ENCODE measurements around the gene TMX2.
"Not testable (repeated sequence)": the region's sequence is repeated elsewhere in the genome, so short reads cannot be mapped to it uniquely, and the experiment has no call there.

TMX2 gene

DNA sequence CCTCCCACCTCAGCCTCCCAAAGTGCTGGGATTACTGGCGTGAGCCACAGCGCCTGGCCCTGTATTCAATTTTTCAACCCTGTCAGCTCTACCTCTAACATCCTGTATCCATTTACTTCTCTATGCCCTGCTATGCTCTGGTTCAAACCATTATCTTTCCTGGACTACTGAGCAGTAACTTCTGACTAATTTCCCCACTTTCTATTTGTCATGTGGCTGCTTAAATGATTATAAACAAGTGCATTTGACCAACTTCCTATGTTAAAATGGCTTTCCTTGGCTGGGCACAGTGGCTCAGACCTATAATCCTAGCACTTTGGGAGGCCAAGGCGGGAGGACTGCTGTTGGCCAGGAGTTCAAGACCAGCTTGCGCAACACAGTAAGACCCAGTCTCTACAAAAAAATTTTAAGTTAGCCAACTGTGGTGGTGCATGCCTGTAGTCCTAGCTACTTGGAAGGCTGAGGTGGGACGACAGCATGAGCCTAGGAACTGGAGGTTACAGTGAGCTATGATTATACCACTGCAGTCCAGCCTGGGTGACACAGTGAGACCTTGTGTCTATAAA is 2.5 kb upstream of the TMX2 start:
- H3K27me3 ChIP-seq = no peaks in the 10 kb centered on the region
- no peaks in the 10 kb centered on the region; the same call in 1 of the 2 replicates for H3K36me3 ChIP-seq
- TF ChIP-seq, protein P1, sequence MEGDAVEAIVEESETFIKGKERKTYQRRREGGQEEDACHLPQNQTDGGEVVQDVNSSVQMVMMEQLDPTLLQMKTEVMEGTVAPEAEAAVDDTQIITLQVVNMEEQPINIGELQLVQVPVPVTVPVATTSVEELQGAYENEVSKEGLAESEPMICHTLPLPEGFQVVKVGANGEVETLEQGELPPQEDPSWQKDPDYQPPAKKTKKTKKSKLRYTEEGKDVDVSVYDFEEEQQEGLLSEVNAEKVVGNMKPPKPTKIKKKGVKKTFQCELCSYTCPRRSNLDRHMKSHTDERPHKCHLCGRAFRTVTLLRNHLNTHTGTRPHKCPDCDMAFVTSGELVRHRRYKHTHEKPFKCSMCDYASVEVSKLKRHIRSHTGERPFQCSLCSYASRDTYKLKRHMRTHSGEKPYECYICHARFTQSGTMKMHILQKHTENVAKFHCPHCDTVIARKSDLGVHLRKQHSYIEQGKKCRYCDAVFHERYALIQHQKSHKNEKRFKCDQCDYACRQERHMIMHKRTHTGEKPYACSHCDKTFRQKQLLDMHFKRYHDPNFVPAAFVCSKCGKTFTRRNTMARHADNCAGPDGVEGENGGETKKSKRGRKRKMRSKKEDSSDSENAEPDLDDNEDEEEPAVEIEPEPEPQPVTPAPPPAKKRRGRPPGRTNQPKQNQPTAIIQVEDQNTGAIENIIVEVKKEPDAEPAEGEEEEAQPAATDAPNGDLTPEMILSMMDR (IDR thresholded peaks at IDR 0.05; ENCODE audit: low read depth, low read length) = no peak
- H3K4me3 ChIP-seq (ENCODE audit: low read depth, low read length) = no peak overlapping the region
- no peaks in the 10 kb centered on the region for H3K9me3 ChIP-seq
- H3K4me1 ChIP-seq = no peaks in the 10 kb centered on the region
- no peak for DNase-seq

DNA sequence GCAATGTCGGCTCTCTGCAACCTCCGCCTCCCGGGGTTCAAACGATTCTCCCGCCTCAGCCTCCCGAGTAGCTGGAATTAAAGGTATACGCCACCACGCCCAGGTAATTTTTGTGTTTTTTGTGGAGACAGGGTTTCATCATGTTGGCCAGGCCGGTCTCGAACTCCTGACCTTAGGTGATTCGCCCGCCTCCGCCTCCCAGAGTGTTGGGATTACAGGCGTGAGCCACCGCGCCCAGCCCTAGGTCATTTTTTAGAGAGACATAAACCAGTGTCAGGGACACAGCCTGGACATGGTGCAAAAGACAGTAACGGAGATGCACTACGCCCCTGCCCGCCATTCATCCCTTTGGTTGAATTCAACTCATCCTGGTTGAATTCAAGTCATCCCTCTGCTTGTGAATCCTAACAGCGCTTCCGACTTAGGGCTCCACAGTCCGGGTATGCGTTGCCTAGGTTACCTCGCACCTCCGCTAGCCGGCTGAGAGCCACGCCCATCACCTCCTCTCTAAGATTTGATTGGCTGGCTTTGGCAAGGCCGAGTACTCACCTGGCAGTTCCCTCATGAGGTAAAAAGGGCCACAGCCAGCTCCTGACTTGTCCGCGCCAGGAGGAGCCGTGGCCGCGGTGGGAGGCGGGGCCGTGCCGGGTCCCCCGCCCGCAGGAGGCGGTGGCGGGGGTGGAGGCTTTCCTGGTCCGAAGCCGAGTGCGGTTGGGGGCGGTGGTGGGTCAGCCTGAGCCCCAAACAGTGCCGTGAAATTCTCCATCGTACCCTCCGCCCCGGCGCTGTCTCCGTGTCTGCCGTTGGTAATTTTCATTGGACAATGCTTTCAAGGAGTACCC is 758 bp upstream of the TMX2 start, which contains the start of gene MED19:
TSS of gene MED19 (minus strand) at position 802 of the 842 bp plus-strand sequence. CDS start at position 766, 36 bp downstream.
- Histone ChIP-seq H3K4me3 (ENCODE audit: low read depth, low read length) (peak within 1 kb of the TSS; percentile 98), H3K9me3 (no peaks in the 10 kb centered on the region), H3K4me1 (no peaks in the 10 kb centered on the region), H3K27me3 (no peaks in the 10 kb centered on the region), H3K36me3 (no peaks in the 10 kb centered on the region; the same call in 1 of the 2 replicates)
- TF ChIP-seq, protein P1 (IDR thresholded peaks at IDR 0.05; ENCODE audit: low read depth, low read length) = no peak
- peak; percentile 50 for DNase-seq

DNA sequence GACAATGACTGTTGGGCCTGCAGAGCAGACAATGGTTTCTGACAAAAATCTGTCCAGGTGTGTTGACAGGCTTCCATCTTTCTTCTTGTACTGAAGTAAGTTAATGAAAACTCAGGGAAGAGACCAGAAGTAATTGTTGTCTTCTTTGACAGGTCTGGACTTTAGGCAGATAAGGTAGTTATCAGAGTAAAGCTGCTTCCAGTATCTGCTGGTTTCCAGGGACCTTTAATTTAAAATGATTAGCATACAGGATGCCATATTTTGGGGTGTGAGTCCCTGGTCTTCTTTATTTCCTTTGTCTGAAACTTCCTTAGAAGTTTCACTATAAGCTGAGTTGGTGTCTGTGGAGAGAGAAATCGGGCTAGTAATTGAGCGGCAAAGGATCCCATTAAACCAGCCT is 1.4 kb downstream of the TMX2 start:
- Histone ChIP-seq H3K4me1 (no peaks in the 10 kb centered on the region), H3K9me3 (no peaks in the 10 kb centered on the region), H3K27me3 (no peaks in the 10 kb centered on the region), H3K36me3 (no peaks in the 10 kb centered on the region; the same call in 1 of the 2 replicates), H3K4me3 (ENCODE audit: low read depth, low read length) (peak overlapping the region; percentile 98)
- TF ChIP-seq, protein P1 (IDR thresholded peaks at IDR 0.05; ENCODE audit: low read depth, low read length) = no peak
- DNase-seq = no peak

DNA sequence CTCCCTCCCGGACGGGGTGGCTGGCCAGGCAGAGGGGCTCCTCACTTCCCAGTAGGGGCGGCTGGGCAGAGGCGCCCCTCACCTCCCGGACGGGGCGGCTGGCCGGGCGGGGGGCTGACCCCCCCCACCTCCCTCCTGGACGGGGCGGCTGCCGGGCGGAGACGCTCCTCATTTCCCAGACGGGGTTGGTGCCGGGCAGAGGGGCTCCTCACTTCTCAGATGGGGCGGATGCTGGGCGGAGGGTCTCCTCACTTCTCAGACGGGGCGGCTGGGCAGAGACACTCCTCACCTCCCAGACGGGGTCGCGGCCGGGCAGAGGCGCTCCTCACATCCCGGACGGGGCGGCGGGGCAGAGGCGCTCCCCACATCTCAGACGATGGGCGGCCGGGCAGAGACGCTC is 4.3 kb downstream of the TMX2 start:
- H3K4me1 ChIP-seq; H3K36me3 ChIP-seq; H3K27me3 ChIP-seq; DNase-seq; H3K9me3 ChIP-seq; H3K4me3 ChIP-seq (ENCODE audit: low read depth, low read length): not testable (repeated sequence)

DNA sequence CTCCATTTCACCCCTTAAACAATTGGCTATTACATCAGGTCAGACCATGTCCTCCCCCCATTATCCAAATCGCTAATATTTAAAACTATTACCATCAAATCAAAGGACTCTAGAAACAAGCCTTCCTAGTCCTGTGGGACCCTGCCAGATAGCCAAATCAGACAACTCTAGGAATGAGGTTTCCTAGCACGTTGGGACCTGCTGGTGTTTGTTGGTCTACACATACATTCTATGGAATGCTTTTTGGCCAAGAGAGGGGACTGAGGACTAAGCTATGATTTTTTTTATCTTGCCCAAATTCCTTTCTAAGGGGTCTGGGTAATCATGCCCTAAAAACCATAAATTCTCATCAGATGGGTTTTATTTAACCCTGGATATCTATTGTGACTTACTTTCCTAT is 14.8 kb downstream of the TMX2 start:
- H3K36me3 ChIP-seq = no peaks in the 10 kb centered on the region

DNA sequence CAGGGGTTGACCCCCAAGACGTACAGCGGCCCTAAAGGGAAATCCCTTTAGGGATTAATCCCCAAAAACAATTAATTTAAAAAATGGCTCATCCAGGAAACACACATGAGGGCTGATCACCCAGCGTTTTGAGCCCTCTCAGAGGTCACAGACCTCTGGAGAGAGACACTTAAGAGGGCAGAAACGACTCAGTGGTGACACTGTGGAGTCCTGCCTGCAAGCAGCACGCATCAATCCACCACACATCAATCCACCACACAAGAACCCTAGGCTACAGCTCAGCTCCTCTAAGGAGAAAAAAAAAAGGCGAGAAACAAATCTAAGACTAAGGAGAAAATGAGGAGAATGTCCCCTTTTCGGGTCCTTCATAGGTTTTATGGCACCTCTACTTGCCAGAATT is 16.4 kb downstream of the TMX2 start:
- Histone ChIP-seq H3K36me3 (no peaks in the 10 kb centered on the region), H3K27me3 (no peaks in the 10 kb centered on the region), H3K4me1 (no peaks in the 10 kb centered on the region), H3K9me3 (no peaks in the 10 kb centered on the region), H3K4me3 (ENCODE audit: low read depth, low read length) (no peak overlapping the region)
- TF ChIP-seq, protein P1 (IDR thresholded peaks at IDR 0.05; ENCODE audit: low read depth, low read length) = no peak
- no peak for DNase-seq

More for the DNA sequence above, 14.8 kb downstream of the TMX2 start:
- Histone ChIP-seq H3K4me1 (no peaks in the 10 kb centered on the region), H3K9me3 (no peaks in the 10 kb centered on the region), H3K27me3 (no peaks in the 10 kb centered on the region), H3K4me3 (ENCODE audit: low read depth, low read length) (no peak overlapping the region)
- TF ChIP-seq, protein P1 (IDR thresholded peaks at IDR 0.05; ENCODE audit: low read depth, low read length) = no peak
- DNase-seq = no peak

Measured in BE2C (cell line).